HG03175 (cell line): ENCODE measurements around the gene STEAP4.

Experiments used
- ATAC-seq: cut with Tn5 transposase; IDR thresholded peaks from one replicate; pipeline ENCODE4 v1.9.1; 2021; ENCODE audit warnings: mild to moderate bottlenecking, moderate library complexity; ENCODE audit not compliant: unreplicated experiment

STEAP4 gene

DNA sequence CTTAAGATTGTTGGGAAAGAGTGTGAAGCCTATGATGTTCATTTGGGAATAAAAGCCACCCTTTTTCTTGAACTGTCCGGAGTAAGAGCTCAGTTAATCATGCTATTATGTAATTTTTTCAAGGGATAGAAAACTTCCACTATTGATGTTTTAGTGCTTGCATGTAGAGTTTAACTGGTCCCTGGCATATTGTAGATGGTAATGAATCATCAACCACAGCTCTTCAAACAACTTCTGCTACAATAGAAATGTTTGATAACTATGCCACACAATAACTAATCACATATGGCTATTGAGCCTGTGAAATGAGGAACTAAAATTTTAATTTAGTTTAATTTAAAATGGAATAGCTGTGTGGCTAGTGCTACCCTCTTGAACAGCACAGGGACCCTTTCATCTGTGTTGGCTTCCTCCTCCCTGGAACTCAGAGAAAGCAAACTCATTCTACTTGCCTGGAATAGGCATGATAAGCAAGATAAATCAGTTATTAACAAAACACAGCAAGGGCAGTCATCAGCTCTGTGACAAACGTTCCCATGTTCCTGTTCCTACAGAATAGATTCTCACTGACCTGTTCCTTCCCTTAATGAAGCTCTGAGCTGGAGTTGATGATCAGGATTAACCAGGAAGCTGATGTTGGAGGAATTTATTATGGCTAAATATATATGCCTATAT, 82.0 kb downstream of the STEAP4 start:
- no peak for ATAC-seq

DNA sequence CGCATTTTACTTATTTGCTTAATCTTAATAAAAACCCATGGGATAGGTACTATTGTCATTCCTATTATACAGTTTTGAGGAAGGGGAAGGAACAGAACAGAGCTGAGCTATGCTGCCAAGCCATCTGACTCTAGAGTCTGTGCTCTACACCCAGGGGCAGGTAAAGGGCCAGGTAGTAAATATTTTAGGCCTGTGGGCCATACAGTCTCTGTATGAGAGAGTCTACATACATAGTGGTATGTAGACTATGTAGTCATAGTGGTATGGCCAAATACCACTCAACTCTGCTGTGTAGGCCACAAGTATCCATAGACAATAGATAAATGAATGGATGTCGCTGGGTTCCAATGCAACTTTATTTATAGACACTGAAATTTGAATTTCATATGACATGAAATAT, 83.4 kb downstream of the STEAP4 start:
- ATAC-seq: no peak
